HG02610 (cell line): Measurements from ENCODE around the gene ANAPC10.
"Not testable (repeated sequence)": the region's sequence is repeated elsewhere in the genome, so short reads cannot be mapped to it uniquely, and the experiment has no call there.

Experiments
- ATAC-seq: cut with Tn5 transposase; IDR thresholded peaks from one replicate; pipeline ENCODE4 v1.9.1; 2021; ENCODE audit warnings: mild to moderate bottlenecking, moderate library complexity; ENCODE audit not compliant: unreplicated experiment

The ANAPC10 gene

DNA sequence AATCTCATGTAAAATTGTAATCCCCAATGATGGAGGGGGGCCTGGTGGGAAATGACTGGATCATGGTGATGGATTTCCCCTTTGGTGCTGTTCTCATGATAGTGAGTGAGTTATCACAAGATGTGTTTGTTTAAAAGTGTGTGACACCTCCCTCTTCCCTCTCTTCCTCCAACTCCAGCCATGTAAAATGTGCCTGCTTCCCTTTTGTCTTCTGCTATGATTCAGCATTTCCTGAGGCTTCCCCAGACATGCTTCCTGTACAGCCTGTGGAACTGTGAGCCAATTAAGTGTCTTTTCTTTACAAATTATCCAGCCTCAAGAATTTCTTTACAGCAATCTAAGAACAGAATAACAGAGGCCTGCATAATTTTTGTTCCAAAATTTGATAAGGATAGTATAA lies 85.2 kb downstream of the ANAPC10 start:
- ATAC-seq, result no peak

DNA sequence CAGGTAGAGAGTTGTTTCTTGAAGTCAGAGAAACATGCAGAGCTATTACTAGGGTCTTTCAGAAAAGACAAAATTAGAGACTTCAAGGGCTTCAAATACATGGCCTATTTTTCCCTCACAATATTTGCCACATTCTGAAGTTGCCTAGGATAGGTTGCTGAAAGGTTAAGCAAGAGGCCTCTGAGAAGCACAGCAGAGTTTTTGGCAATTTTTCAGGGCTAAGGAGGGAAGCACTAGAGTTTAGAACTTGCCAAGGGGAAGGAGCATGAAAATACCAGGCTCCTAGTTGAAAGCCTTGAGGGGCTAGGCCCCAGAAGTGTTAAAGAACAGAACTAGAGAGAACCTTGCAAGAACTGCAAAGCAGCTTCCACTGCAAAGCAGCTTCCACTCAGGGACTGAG lies 86.4 kb downstream of the ANAPC10 start:
- no peak for ATAC-seq

GRCh38 chr4:145010315-145010714 lies 87.7 kb downstream of the ANAPC10 start:
- ATAC-seq, result not testable (repeated sequence)

- ATAC-seq, result no peak
Observed at GRCh38 chr4:145003675-145004074, 94.3 kb downstream of the ANAPC10 start.

DNA sequence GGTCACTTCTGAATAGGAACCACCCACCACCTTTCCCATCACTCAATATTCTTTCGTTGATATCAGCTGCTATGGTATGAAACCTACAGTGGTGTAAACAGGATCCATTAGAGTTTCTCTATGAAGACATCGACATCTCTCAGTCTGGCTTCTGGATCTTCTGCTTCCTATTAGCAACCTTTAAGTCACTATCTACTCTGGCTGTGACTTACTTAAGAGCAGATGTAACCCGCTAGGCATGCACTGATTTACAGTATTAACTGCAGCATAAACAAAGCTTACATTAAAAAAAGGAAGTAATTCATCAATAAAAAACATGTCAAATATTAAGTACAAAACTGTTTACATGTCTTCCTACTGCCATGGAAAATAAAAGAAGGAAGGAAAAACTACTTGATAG lies 96.4 kb downstream of the ANAPC10 start:
- ATAC-seq, result no peak

- not testable (repeated sequence) for ATAC-seq
Observed at GRCh38 chr4:145000656-145001055, 97.3 kb downstream of the ANAPC10 start.

- no peak for ATAC-seq
Observed at GRCh38 chr4:144989306-144989705, 108.7 kb downstream of the ANAPC10 start.

- no peak for ATAC-seq
Observed at GRCh38 chr4:144985531-144985930, 112.5 kb downstream of the ANAPC10 start.

GRCh38 chr4:144985014-144985413 lies 113.0 kb downstream of the ANAPC10 start:
- no peak for ATAC-seq

DNA sequence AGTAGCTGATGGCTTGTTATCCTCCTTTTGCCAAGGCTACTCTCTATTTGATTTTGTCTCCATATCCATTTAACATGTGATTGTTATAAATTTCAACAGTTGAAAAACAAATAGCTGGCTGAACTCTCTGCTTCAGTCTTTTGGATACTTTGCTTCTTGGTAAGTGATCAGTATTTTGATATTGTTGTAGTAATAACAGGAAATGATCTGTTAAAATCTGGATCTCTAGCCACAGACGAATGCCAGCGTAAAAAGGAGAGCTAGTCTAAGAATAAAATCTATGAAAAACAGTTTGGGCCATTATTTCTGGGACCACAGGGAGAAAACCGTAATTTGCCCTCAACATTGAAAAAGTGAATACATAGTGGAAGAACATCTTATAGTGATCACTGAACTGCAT lies 113.8 kb downstream of the ANAPC10 start:
- no peak for ATAC-seq

DNA sequence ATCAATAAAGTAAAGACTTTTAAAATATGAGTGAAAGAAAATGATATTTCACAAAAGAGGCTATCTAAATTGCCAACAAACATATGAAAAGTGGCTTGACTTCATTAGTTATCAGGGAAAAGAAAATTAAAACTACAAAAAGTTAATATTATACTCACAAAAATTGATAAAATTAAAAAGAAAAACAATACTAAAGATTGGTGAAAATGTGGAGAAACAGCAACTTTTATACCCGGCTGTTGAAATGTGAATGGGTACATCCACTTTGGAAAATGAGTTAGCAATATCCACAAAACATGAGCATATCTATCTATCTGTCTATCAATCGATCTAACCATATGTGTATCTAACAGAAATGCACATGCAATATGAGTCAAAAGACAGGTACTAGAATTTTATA lies 122.3 kb downstream of the ANAPC10 start:
- ATAC-seq, result no peak

DNA sequence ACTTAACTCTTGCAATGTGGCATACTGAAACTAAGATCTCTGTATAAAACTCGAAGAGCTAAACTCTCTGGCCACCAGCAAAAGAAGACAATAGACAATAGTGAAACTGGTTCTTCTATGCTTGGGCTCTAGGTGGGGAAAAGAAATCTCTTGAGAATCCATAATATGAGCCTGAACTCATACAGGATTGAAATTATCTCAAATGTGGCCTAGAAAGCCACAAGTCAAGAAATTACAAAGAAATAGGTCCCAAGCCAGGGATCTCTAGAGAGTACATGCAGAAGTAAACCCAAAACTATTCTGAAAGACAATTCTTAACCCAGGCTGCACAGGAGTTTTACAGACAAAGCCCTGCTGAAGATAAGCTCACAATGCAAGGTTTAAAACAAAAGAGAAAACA lies 127.4 kb downstream of the ANAPC10 start:
- peak; percentile 87 for ATAC-seq

- no peak for ATAC-seq
Observed at GRCh38 chr4:144969821-144970220, 128.2 kb downstream of the ANAPC10 start.

DNA sequence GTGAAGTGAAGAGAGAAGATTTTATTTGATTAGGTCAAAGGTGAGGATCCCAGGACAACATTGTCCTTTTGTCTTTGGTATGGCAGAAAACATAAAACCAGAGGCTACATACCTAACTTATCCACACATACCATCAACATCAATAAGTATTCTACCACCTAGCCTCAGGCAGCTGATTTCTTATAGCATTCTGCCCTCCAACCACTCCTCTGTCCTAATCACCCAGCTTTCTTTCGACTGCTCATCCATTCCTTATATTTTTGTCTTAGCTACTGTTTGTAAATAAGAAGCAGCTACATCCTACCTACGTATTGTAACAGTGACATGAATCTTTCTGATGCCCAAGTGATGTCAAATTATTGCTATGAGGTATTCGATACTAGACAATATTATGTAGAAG lies 129.4 kb downstream of the ANAPC10 start:
- no peak for ATAC-seq

DNA sequence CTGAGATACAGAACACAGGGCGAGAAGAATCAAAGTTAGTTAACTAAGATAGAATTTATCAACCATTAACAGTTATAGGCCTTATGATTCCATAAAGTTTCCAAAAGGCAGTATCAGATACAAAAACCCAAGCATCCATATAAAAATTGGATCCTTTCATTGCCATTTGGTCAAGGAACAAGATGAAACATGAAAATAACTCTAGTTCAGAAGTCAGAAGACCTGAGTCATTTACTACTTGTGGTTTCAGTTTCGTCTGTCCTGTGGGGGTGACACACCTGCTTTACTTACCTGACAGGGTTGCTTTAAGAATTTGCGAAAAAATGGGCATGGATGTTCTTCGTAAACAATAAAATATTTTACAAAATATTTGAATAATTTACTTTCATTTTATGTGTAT lies 130.8 kb downstream of the ANAPC10 start:
- ATAC-seq, result peak; percentile 47

- no peak for ATAC-seq
Observed at GRCh38 chr4:144962300-144962699, 135.7 kb downstream of the ANAPC10 start.

DNA sequence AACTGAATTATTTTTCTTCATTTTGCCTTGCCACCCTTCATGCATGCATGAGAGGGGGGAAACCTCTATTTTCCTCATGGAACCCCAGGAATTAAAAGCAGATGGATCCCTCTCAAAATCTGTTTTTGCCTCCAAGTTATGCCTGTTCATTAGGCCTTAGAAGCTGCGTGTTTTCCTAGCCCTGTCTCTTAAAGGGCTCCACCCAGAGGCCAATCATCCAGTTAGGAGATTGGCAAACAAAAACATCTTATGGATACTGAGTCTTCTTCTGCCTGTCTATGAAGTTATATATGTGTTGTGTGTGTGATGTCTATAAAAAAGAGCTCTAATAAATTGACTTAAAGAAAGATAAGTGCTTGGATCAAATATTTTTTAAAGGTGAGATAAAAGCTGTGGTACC lies 142.9 kb downstream of the ANAPC10 start:
- ATAC-seq, result no peak

DNA sequence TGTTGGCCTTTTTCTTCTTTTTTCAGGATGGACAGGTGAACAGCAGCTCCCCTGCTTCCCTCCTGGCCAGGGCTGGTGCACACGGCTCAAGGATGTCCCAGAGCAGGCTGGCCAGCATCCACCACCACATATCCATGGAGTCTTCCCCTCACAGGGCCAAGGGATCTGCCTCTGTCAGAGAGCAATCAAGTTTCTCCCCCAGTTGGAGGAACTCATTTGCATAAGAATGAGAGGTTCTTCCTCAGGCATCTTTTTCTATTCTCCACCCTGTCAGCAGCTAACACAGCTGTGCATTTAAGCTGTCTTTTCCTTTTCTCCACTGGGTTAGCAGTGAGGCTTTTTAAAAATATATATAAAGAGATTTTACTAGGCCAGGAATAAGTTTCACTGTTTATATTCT lies 143.8 kb downstream of the ANAPC10 start:
- no peak for ATAC-seq

DNA sequence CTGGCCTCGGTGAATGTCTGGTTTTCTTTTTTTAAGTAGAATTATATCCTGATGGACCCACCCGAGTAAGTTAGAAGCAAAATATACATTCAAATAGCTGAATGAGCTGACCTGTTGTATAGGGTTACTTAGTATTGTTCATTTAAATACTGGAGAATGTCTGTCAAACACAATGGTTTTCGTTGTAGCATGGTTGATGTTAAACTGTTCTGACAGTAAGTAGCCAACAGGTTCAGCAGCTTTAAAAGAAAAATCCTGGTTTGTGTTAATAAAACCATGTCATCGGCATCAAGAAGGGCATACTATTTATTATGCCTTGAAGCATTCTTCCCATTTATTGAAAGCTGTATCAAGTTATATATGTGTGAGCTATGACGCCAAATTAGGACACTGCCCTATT lies 149.6 kb downstream of the ANAPC10 start:
- no peak for ATAC-seq

- no peak for ATAC-seq
Observed at GRCh38 chr4:144948009-144948408, 150.0 kb downstream of the ANAPC10 start.
